HEK293T (cell line): ENCODE measurements around the gene TRIM44.
"Not testable (repeated sequence)": the region's sequence is repeated elsewhere in the genome, so short reads cannot be mapped to it uniquely, and the experiment has no call there.

ENCODE experiments used
- BHLHE40 ChIP-seq: fragments of 450-650 bp; IDR thresholded peaks from 2 replicates; pipeline ENCODE4 v1.6.1; 2016; ENCODE audit warnings: mild to moderate bottlenecking, moderate library complexity, borderline replicate concordance
- CTBP1 ChIP-seq: fragments of 450-650 bp; IDR thresholded peaks from 2 replicates; pipeline ENCODE4 v1.6.1; 2016; ENCODE audit warnings: borderline replicate concordance
- FOXA1 ChIP-seq: fragments of 450-650 bp; IDR thresholded peaks from 2 replicates; pipeline ENCODE4 v1.6.1; 2016; ENCODE audit warnings: mild to moderate bottlenecking
- FOXK2 ChIP-seq: fragments of 450-650 bp; IDR thresholded peaks from 2 replicates; pipeline ENCODE4 v1.6.1; 2016; ENCODE audit warnings: mild to moderate bottlenecking
- FOXM1 ChIP-seq: fragments of 450-650 bp; IDR thresholded peaks from 2 replicates; pipeline ENCODE4 v1.6.1; 2017; ENCODE audit warnings: mild to moderate bottlenecking, borderline replicate concordance
- HDGF ChIP-seq: fragments of 450-650 bp; IDR thresholded peaks from 2 replicates; pipeline ENCODE4 v1.6.1; 2017; ENCODE audit warnings: antibody characterized with exemption, borderline replicate concordance
- PKNOX1 ChIP-seq: fragments of 450-650 bp; IDR thresholded peaks from 2 replicates; pipeline ENCODE4 v1.6.1; 2016
- SP1 ChIP-seq: fragments of 450-650 bp; IDR thresholded peaks from 2 replicates; pipeline ENCODE4 v1.6.1; 2017
- TARDBP ChIP-seq: fragments of 450-650 bp; IDR thresholded peaks from 2 replicates; pipeline ENCODE4 v1.6.1; 2016

- TF ChIP-seq FOXA1, FOXK2, SP1, BHLHE40, FOXM1, HDGF, PKNOX1, CTBP1, TARDBP: not testable (repeated sequence)
Observed at GRCh38 chr11:35770425-35770824, 107.8 kb downstream of the TRIM44 start.
